Thyroid gland (tissue), 4 donors: ENCODE results near the gene VPS11.

ENCODE experiments used
- CTCF ChIP-seq, 6 experiments: fragments of 200-600 bp in 3 of 6; fragments of 450-650 bp in 3 of 6; sonication (generic) in 3 of 6; IDR thresholded peaks; one replicate each; pipeline ENCODE4 v1.5.1; 2016 to 2019; ENCODE audit warnings: antibody characterized with exemption in 6 of 6, mild to moderate bottlenecking in 2 of 6, inconsistent platforms in 1 of 6, moderate library complexity in 1 of 6
- POLR2A ChIP-seq, 2 donors: fragments of 450-650 bp; IDR thresholded peaks; one replicate each; pipeline ENCODE4 v1.6.1; 2017; ENCODE audit warnings: antibody characterized with exemption in 2 of 2, mild to moderate bottlenecking in 2 of 2, moderate library complexity in 1 of 2

GRCh38 chr11:119089319-119089718, 21.7 kb downstream of the VPS11 start:
- TF ChIP-seq CTCF (IDR thresholded peaks at IDR 0.05), result no peak
- no peak for TF ChIP-seq POLR2A (IDR thresholded peaks at IDR 0.05)
